Coronary artery (tissue), 2 donors: ENCODE data around the gene MAN2C1.

Experiments
- DNase-seq: peaks from one replicate; pipeline ENCODE4 v3.0.0-alpha.2; 2017; ENCODE audit warnings: low spot score
- H3K27ac ChIP-seq, 2 donors: fragments of 200-600 bp; sonication (generic); one replicate each; pipeline ENCODE4 v1.5.1; 2016 to 2019
- H3K4me3 ChIP-seq: fragments of 200-600 bp; sonication (generic); 2 replicates; pipeline ENCODE4 v1.5.1; 2016; ENCODE audit warnings: mild to moderate bottlenecking, moderate library complexity
- TF ChIP-seq, protein P1 (sequence below): fragments of 200-600 bp; sonication (generic); IDR thresholded peaks from one replicate; pipeline ENCODE4 v1.5.1; 2019; ENCODE audit warnings: antibody characterized with exemption

The MAN2C1 gene

GRCh38 chr15:75356006-75356405 lies 12.4 kb downstream of the MAN2C1 start:
- Histone ChIP-seq H3K27ac (no peak overlapping the region), H3K4me3 (no peak overlapping the region)
- TF ChIP-seq, protein P1, sequence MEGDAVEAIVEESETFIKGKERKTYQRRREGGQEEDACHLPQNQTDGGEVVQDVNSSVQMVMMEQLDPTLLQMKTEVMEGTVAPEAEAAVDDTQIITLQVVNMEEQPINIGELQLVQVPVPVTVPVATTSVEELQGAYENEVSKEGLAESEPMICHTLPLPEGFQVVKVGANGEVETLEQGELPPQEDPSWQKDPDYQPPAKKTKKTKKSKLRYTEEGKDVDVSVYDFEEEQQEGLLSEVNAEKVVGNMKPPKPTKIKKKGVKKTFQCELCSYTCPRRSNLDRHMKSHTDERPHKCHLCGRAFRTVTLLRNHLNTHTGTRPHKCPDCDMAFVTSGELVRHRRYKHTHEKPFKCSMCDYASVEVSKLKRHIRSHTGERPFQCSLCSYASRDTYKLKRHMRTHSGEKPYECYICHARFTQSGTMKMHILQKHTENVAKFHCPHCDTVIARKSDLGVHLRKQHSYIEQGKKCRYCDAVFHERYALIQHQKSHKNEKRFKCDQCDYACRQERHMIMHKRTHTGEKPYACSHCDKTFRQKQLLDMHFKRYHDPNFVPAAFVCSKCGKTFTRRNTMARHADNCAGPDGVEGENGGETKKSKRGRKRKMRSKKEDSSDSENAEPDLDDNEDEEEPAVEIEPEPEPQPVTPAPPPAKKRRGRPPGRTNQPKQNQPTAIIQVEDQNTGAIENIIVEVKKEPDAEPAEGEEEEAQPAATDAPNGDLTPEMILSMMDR = no peak
- DNase-seq = no peak

GRCh38 chr15:75355369-75355768 lies 13.0 kb downstream of the MAN2C1 start:
- Histone ChIP-seq H3K27ac (no peak overlapping the region), H3K4me3 (no peak overlapping the region)
- TF ChIP-seq, protein P1 = no peak
- DNase-seq = no peak

GRCh38 chr15:75354454-75354853 lies 14.0 kb downstream of the MAN2C1 start:
- Histone ChIP-seq H3K4me3 (no peak overlapping the region), H3K27ac (no peak overlapping the region)
- TF ChIP-seq, protein P1 = no peak
- DNase-seq = no peak

GRCh38 chr15:75353604-75354003 lies 14.8 kb downstream of the MAN2C1 start:
- no peak overlapping the region for H3K27ac ChIP-seq
- no peak overlapping the region for H3K4me3 ChIP-seq
- no peak for DNase-seq
- TF ChIP-seq, protein P1 = no peak

GRCh38 chr15:75352186-75353080 lies 16.0 kb downstream of the MAN2C1 start:
- Histone ChIP-seq H3K27ac (no peak overlapping the region), H3K4me3 (no peak overlapping the region)
- DNase-seq = no peak

DNA sequence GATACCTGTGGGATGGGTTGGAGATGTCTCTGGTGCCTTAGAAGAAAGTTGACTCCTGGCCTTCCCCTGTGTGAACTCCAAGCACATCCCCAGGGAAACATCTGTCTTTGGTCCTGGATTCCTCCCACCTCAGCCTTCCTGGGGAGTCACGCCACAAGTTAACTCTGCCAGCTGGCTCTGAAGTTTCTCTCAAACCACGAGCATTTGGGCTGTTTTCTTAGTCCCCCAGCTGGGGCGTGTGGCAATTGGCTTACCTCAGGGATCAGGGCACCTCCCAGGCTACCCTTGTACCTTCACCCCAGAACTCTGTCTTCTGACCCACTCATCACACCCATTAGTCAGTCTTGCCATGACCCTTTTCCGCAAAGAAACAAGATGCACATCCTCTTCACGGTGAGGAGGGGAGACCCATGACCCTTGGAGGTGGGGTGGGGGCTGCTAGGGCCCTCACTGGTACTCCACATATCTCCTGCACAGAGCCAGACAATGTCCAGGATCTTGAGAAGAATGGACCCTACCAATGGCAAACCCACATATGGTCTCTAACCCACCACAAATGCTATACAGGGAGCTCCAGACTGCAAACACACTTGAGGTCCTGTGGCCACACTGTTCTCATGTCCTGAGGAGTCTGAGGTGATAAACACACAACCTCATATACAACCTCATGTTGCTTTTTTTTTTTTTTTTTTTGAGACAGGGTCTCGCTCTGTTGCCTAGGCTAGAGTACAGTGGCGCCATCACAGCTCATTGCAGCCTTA lies 17.6 kb downstream of the MAN2C1 start:
- Histone ChIP-seq H3K27ac (no peak overlapping the region), H3K4me3 (no peak overlapping the region)
- DNase-seq = no peak
- TF ChIP-seq, protein P1 = no peak

More at GRCh38 chr15:75352186-75353080, 16.0 kb downstream of the MAN2C1 start:
- TF ChIP-seq, protein P1 = no peak
